Panc1 (cell line): ENCODE data around the gene PTDSS2. TPM values are rescaled to one million over a fixed set of nuclear protein-coding genes. Genes with fewer than 3 reads are reported as not detected.

Source experiments
- ATAC-seq: fragments of 200-7000 bp; cut with Tn5 transposase; 2 replicates; pipeline ENCODE4 v1.9.1; 2020; ENCODE audit warnings: mild to moderate bottlenecking, moderate library complexity
- BruUV-seq: library from RNA; stranded (reverse); fragments of 400-500 nt; replicated peaks from 2 replicates; lab custom pipeline; 2021; lab: Mats Ljungman, UMichigan
- CTCF ChIA-PET: fragments of 300-600 bp; sonication (Branson Sonifier 250); formaldehyde crosslinking; loops from one replicate; lab custom pipeline; 2022; ENCODE audit warnings: antibody characterized with exemption; lab: Charles Lee
- POLR2A ChIA-PET: fragments of 300-600 bp; sonication (Branson Sonifier 250); formaldehyde crosslinking; loops from one replicate; lab custom pipeline; 2022; ENCODE audit warnings: antibody characterized with exemption; lab: Charles Lee
- DNase-seq: peaks from one replicate; pipeline ENCODE4 v3.0.0-alpha.2; 2010; ENCODE audit warnings: low read depth, low spot score
- H3K27ac ChIP-seq: 2 replicates; pipeline ENCODE4 v1.5.1; 2011; ENCODE audit warnings: mild to moderate bottlenecking, low read length, inconsistent platforms
- H3K27me3 ChIP-seq: fragments of 200-500 bp; sonication (Bioruptor generic); 2 replicates; pipeline ENCODE4 v1.6.0; 2014; ENCODE audit warnings: low read length, inconsistent platforms; ENCODE audit not compliant: control insufficient read depth, insufficient read depth
- H3K36me3 ChIP-seq: fragments of 200-500 bp; sonication (Bioruptor generic); 2 replicates; pipeline ENCODE4 v1.5.1; 2014; ENCODE audit warnings: inconsistent platforms, mild to moderate bottlenecking, low read length, moderate library complexity; ENCODE audit not compliant: control insufficient read depth, insufficient read depth
- H3K4me1 ChIP-seq: 2 replicates; pipeline ENCODE4 v1.5.1; 2011; ENCODE audit warnings: inconsistent platforms, mild to moderate bottlenecking, low read length, moderate library complexity; ENCODE audit not compliant: control insufficient read depth, insufficient read depth
- H3K4me3 ChIP-seq, 2 experiments: 2 replicates each; pipeline ENCODE4 v1.5.1; 2011 to 2012; ENCODE audit warnings: low read depth in 2 of 2, low read length in 2 of 2, mild to moderate bottlenecking in 2 of 2, inconsistent platforms in 1 of 2, moderate library complexity in 1 of 2
- H3K9me3 ChIP-seq: fragments of 200-500 bp; sonication (Bioruptor generic); 2 replicates; pipeline ENCODE4 v1.5.1; 2014; ENCODE audit warnings: low read depth, mild to moderate bottlenecking, inconsistent platforms, low read length, moderate library complexity; ENCODE audit not compliant: control insufficient read depth, insufficient read depth
- POLR2AphosphoS5 ChIP-seq: IDR thresholded peaks from 2 replicates; pipeline ENCODE4 v1.6.1; 2012; ENCODE audit warnings: mild to moderate bottlenecking, low read depth, low read length, moderate library complexity
- SIN3A ChIP-seq: IDR thresholded peaks from 2 replicates; pipeline ENCODE4 v1.6.1; 2012; ENCODE audit warnings: low read depth, mild to moderate bottlenecking, low read length, moderate library complexity, borderline replicate concordance; ENCODE audit not compliant: insufficient read depth
- TCF7L2 ChIP-seq: IDR thresholded peaks from 2 replicates; pipeline ENCODE4 v1.6.1; 2011; ENCODE audit warnings: mild to moderate bottlenecking, low read depth, low read length, inconsistent platforms
- in situ Hi-C: cut with HindIII; loops from 2 replicates; pipeline ENCODE4 v1.10.0; 2016; ENCODE audit warnings: low sequenced_read_pairs, low pct_unique_long_range_greater_than_20kb
- intact Hi-C: fragments of 100-400 bp; cut with micrococcal nuclease; formaldehyde crosslinking; loops from one replicate; pipeline ENCODE4 v1.10.0; 2022; ENCODE audit not compliant: unreplicated experiment
- total RNA-seq: library from RNA; stranded (reverse); gene quantifications from one replicate; pipeline ENCODE4 v1.2.1, GENCODE V29; 2021; ENCODE audit not compliant: unreplicated experiment
- TF ChIP-seq, protein P1 (sequence below), 2 experiments: IDR thresholded peaks; 2 replicates each; pipeline ENCODE4 v1.6.1; 2011 to 2012; ENCODE audit warnings: low read depth in 2 of 2, control low read depth in 1 of 2, low read length in 1 of 2, mild to moderate bottlenecking in 1 of 2, moderate library complexity in 1 of 2; ENCODE audit not compliant: insufficient read depth in 1 of 2
- TF ChIP-seq, protein P2 (sequence below): fragments of 450-650 bp; IDR thresholded peaks from 2 replicates; pipeline ENCODE4 v1.5.1; 2017; ENCODE audit warnings: mild to moderate bottlenecking

PTDSS2 gene
- total RNA-seq, 1 experiment from 2014 or later: 103 TPM

DNA sequence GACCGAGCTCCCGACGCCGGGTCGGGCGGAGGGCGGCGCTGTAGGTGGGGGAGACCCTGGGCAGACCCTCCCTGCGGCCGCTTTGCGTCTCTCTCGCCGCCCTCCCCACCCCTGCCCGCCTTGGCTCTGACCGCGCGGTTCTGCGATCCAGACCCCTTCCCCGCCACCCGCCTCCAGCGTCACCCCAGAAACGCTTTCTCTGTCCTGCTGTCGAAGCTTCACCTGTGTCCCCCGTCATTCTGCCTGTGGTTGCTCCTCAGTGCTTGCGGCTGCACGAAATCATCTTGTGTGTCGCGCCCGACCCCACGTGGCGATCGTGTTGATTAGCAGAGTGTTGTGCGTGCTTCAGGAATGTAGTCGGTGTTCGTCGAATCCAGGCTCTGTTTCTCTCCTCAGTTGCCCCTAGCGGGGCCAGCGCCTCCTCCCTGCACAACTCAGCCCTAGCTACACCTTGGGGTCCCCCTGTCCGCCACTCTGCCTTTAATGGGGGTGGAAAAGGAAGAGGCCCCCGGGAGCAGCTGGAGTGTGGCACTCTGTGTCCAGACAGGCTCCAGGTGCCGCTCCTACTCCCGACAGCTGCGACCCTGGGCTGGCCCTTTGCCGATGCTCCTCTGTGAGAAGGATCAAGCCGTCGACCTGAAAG lies 851 bp downstream of the PTDSS2 start:
- Histone ChIP-seq H3K4me3 (peak overlapping the region; percentile 82), H3K4me1 (peaks cover 31% of the 10 kb centered on the region), H3K27ac (peak overlapping the region; percentile 72), H3K27me3 (no peaks in the 10 kb centered on the region), H3K9me3 (no peaks in the 10 kb centered on the region), H3K36me3 (peaks cover 5% of the 10 kb centered on the region; the same call in 1 of the 2 replicates)
- ATAC-seq (peak; percentile 6), DNase-seq (no peak)
- TF ChIP-seq TCF7L2 (no peak), SIN3A (0 out of 2 replicates have a peak, but pooled peaks have one; percentile 43)
- ChIA-PET POLR2A (no interaction called here), CTCF (interaction anchor here (0.6 kb wide), 1 partner anchor 44 kb away, joined by 3 read pairs; no protein-coding TSS in a partner anchor)
- BruUV-seq: TSS peak; percentile 61
- intact Hi-C loops: loop anchor here (5.0 kb wide), 1 partner anchor 66 kb away; no protein-coding TSS in a partner anchor
- in situ Hi-C loops: no loop called here

DNA sequence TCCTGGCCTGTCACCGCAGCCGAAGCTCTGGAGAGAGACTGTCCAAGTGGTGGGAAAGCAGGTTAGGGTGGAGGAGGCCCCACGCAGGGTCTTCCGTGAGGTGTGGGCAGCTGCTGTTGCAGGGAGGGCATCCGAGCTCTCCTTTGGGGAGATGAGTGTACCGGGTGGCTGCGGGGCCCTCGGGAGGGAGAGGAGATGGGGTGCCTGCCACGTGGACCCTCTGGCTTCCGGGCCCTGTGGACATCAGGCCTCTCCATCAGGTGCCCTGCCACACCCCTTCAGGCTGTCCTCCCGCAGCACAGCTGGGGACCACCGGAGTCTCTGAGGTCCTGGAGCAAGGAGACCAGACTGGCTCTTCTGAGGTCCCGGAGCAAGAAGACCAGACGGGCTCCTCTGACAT lies 1.7 kb downstream of the PTDSS2 start:
- TF ChIP-seq TCF7L2: no peak
- no peak for TF ChIP-seq SIN3A
- TF ChIP-seq, protein P1, sequence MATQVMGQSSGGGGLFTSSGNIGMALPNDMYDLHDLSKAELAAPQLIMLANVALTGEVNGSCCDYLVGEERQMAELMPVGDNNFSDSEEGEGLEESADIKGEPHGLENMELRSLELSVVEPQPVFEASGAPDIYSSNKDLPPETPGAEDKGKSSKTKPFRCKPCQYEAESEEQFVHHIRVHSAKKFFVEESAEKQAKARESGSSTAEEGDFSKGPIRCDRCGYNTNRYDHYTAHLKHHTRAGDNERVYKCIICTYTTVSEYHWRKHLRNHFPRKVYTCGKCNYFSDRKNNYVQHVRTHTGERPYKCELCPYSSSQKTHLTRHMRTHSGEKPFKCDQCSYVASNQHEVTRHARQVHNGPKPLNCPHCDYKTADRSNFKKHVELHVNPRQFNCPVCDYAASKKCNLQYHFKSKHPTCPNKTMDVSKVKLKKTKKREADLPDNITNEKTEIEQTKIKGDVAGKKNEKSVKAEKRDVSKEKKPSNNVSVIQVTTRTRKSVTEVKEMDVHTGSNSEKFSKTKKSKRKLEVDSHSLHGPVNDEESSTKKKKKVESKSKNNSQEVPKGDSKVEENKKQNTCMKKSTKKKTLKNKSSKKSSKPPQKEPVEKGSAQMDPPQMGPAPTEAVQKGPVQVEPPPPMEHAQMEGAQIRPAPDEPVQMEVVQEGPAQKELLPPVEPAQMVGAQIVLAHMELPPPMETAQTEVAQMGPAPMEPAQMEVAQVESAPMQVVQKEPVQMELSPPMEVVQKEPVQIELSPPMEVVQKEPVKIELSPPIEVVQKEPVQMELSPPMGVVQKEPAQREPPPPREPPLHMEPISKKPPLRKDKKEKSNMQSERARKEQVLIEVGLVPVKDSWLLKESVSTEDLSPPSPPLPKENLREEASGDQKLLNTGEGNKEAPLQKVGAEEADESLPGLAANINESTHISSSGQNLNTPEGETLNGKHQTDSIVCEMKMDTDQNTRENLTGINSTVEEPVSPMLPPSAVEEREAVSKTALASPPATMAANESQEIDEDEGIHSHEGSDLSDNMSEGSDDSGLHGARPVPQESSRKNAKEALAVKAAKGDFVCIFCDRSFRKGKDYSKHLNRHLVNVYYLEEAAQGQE (IDR thresholded peaks at IDR 0.05; ENCODE audit: insufficient read depth in 1 of 2, low read depth in 2 of 2, low read length in 1 of 2): no peak
- Histone ChIP-seq H3K9me3 (no peaks in the 10 kb centered on the region), H3K27me3 (no peaks in the 10 kb centered on the region), H3K36me3 (peaks cover 5% of the 10 kb centered on the region; the same call in 1 of the 2 replicates), H3K4me1 (peaks cover 24% of the 10 kb centered on the region), H3K27ac (no peak overlapping the region; the same call in 1 of the 2 replicates), H3K4me3 (peak overlapping the region; percentile 82)
- no TSS peak for BruUV-seq
- intact Hi-C loops (loop anchor here (5.0 kb wide), 1 partner anchor 66 kb away; no protein-coding TSS in a partner anchor), in situ Hi-C loops (no loop called here)
- DNase-seq (no peak), ATAC-seq (no peak)
- POLR2A ChIA-PET: no interaction called here
- CTCF ChIA-PET: no interaction called here

DNA sequence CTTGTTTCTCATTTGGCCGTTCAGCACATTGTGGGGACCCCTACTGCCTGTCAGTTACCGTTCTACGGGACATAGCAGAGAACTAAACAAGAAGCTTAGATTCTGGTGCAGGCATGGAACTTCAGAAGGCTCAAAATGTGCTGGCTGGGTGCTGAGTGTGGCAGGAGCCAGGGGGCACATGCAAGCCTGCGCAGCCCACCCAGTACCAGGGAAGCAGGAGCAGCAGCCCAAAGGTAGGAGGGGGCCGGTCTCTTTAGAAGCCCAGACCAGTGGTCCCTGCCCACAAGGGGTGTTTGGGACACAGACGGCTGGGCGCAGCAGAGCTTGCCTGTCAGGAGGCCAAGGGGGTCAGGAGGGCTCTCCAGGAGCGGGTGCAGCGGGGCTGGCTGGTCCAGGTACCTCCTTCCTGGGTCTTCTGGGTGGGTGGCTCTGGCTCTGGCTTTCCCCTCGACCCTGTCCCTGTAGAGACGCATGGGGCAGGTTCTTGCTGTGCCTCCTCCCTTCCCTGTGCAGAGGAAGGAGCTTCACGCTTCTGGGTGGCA lies 2.2 kb downstream of the PTDSS2 start:
- H3K4me3 ChIP-seq: peak overlapping the region in 1 of 2 experiments; percentile 82; a peak in 1 of 4 replicates
- ChIA-PET CTCF (interaction anchor here (0.6 to 1.8 kb wide), 2 partner anchors 21 to 46 kb away, joined by 3 to 5 read pairs; no protein-coding TSS in a partner anchor), POLR2A (no interaction called here)
- TF ChIP-seq POLR2AphosphoS5: no peak
- no peak for TF ChIP-seq SIN3A
- no peak for TF ChIP-seq TCF7L2
- TF ChIP-seq, protein P1 (IDR thresholded peaks at IDR 0.05; ENCODE audit: insufficient read depth in 1 of 2, low read depth in 2 of 2, low read length in 1 of 2): no peak
- TF ChIP-seq, protein P2, sequence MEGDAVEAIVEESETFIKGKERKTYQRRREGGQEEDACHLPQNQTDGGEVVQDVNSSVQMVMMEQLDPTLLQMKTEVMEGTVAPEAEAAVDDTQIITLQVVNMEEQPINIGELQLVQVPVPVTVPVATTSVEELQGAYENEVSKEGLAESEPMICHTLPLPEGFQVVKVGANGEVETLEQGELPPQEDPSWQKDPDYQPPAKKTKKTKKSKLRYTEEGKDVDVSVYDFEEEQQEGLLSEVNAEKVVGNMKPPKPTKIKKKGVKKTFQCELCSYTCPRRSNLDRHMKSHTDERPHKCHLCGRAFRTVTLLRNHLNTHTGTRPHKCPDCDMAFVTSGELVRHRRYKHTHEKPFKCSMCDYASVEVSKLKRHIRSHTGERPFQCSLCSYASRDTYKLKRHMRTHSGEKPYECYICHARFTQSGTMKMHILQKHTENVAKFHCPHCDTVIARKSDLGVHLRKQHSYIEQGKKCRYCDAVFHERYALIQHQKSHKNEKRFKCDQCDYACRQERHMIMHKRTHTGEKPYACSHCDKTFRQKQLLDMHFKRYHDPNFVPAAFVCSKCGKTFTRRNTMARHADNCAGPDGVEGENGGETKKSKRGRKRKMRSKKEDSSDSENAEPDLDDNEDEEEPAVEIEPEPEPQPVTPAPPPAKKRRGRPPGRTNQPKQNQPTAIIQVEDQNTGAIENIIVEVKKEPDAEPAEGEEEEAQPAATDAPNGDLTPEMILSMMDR: no peak
- peaks cover 21% of the 10 kb centered on the region for H3K4me1 ChIP-seq
- no peak overlapping the region for H3K27ac ChIP-seq
- intact Hi-C loops: loop anchor here (5.0 kb wide), 1 partner anchor 65 kb away; no protein-coding TSS in a partner anchor
- in situ Hi-C loops: no loop called here
- no peaks in the 10 kb centered on the region for H3K9me3 ChIP-seq
- H3K27me3 ChIP-seq: no peaks in the 10 kb centered on the region
- DNase-seq: no peak
- peaks cover 5% of the 10 kb centered on the region; the same call in 1 of the 2 replicates for H3K36me3 ChIP-seq
- no TSS peak for BruUV-seq
- no peak for ATAC-seq
